K562 (cell line): ENCODE results near the gene GLCCI1. TPM values are rescaled to one million over a fixed set of nuclear protein-coding genes. Genes with fewer than 3 reads are reported as not detected.

Source experiments
- ATAC-seq: fragments of 200-7000 bp; cut with Tn5 transposase; 3 replicates; pipeline ENCODE4 v1.9.1; 2020; ENCODE audit warnings: moderate library complexity
- BruUV-seq: library from RNA; stranded (reverse); fragments of 400-500 nt; replicated peaks from 2 replicates; lab custom pipeline; 2021; lab: Mats Ljungman, UMichigan
- CTCF ChIA-PET: fragments of 300-600 bp; formaldehyde crosslinking; extraction: SDS; loops from one replicate; lab custom pipeline; 2021; ENCODE audit warnings: low intra/inter-chr PET ratio; lab: Yijun Ruan, JAX
- POLR2A ChIA-PET: fragments of 300-600, 350-650 bp; sonication (Branson Sonifier 250); formaldehyde crosslinking; extraction: SDS; loops from one replicate; lab custom pipeline; 2021; ENCODE audit warnings: antibody characterized with exemption, inconsistent platforms; lab: Yijun Ruan, JAX
- DNase-seq, 4 experiments: peaks; one replicate each; pipeline versions ENCODE4 v3.0.0 to v3.0.0-alpha.2; 2011 to 2018; ENCODE audit warnings: low spot score in 3 of 4, mixed read lengths in 3 of 4; ENCODE audit errors: extremely low read depth in 1 of 4
- FAIRE-seq: peaks from 2 replicates; lab custom pipeline; 2011; peaks lifted over from hg19 to GRCh38; lab: Jason Lieb, UNC
- H2AFZ ChIP-seq: 2 replicates; pipeline ENCODE4 v1.6.0; 2011; ENCODE audit warnings: low read depth, low read length, control low read depth, inconsistent platforms
- H3K27ac ChIP-seq: fragments of 200-600 bp; 3 replicates; pipeline ENCODE4 v1.8.0; 2011; ENCODE audit warnings: low read depth, mild to moderate bottlenecking, control low read depth, inconsistent platforms, low read length, moderate library complexity, mixed read lengths; ENCODE audit errors: extremely low read depth
- H3K27me3 ChIP-seq, 2 experiments: fragments of 300-600 bp in 1 of 2; 2 replicates in 1 of 2; 3 replicates in 1 of 2; pipeline versions ENCODE4 v1.6.0 to v1.8.0; 2011; ENCODE audit warnings: inconsistent platforms in 2 of 2, low read length in 2 of 2, mild to moderate bottlenecking in 1 of 2, mixed read lengths in 1 of 2, moderate library complexity in 1 of 2; ENCODE audit not compliant: control insufficient read depth in 2 of 2, insufficient read depth in 2 of 2
- H3K36me3 ChIP-seq: fragments of 300-600 bp; 3 replicates; pipeline ENCODE4 v1.8.0; 2011; ENCODE audit warnings: mild to moderate bottlenecking, low read length, inconsistent platforms; ENCODE audit not compliant: control insufficient read depth, insufficient read depth
- H3K4me1 ChIP-seq, 2 experiments: fragments of 200-600 bp in 1 of 2; replicated peaks in 1 of 2; 2 replicates in 1 of 2; 3 replicates in 1 of 2; pipeline versions ENCODE4 v1.5.1 to v1.8.0; 2011; ENCODE audit warnings: inconsistent platforms in 2 of 2, low read length in 2 of 2, mild to moderate bottlenecking in 1 of 2, mixed read lengths in 1 of 2, moderate library complexity in 1 of 2; ENCODE audit not compliant: control insufficient read depth in 2 of 2, insufficient read depth in 2 of 2
- H3K4me2 ChIP-seq: 2 replicates; pipeline ENCODE4 v1.6.1; 2011; ENCODE audit warnings: low read length, control low read depth, inconsistent platforms, mixed read lengths; ENCODE audit not compliant: insufficient read depth
- H3K4me3 ChIP-seq: fragments of 200-600 bp; sonication (generic), shearing (Covaris generic); 2 replicates; pipeline ENCODE4 v1.5.1; 2016; ENCODE audit warnings: control low read depth, inconsistent platforms
- H3K79me2 ChIP-seq: fragments of 200-600 bp; 3 replicates; pipeline ENCODE4 v1.8.0; 2011; ENCODE audit warnings: low read length, inconsistent platforms; ENCODE audit not compliant: control insufficient read depth, insufficient read depth
- H3K9ac ChIP-seq, 2 experiments: 2 replicates each; pipeline versions ENCODE4 v1.6.0 to v1.6.1; 2011; ENCODE audit warnings: low read depth in 2 of 2, low read length in 2 of 2, control low read depth in 1 of 2, inconsistent platforms in 1 of 2, mild to moderate bottlenecking in 1 of 2, mixed read lengths in 1 of 2; ENCODE audit not compliant: insufficient read depth in 1 of 2
- H3K9me1 ChIP-seq: one replicate; pipeline ENCODE4 v1.6.0; 2011; ENCODE audit warnings: inconsistent platforms, mild to moderate bottlenecking, low read length, moderate library complexity; ENCODE audit not compliant: control insufficient read depth, insufficient read depth
- H3K9me3 ChIP-seq: replicated peaks from 2 replicates; pipeline ENCODE4 v1.5.1; 2011; ENCODE audit warnings: low read depth, low read length, inconsistent platforms; ENCODE audit not compliant: control insufficient read depth, insufficient read depth
- H4K20me1 ChIP-seq: replicated peaks from 2 replicates; pipeline ENCODE4 v1.6.1; 2011; ENCODE audit warnings: low read length, inconsistent platforms, mixed read lengths; ENCODE audit not compliant: control insufficient read depth, insufficient read depth
- ETV6 ChIP-seq, 3 experiments: fragments of 150-350 bp in 1 of 3; sonication (generic) in 1 of 3; formaldehyde crosslinking in 1 of 3; IDR thresholded peaks; 2 replicates each; pipeline versions ENCODE4 v1.6.1 to v1.8.0; 2014 to 2022; ENCODE audit warnings: borderline replicate concordance in 2 of 3, low read depth in 2 of 3, antibody characterized with exemption in 1 of 3, low read length in 1 of 3, mild to moderate bottlenecking in 1 of 3, missing genetic modification reagents in 1 of 3
- KAT2B ChIP-seq: IDR thresholded peaks from one replicate; pipeline ENCODE4 v1.6.1; 2012; ENCODE audit warnings: low read depth, mild to moderate bottlenecking, control low read depth, inconsistent platforms, low read length, moderate library complexity
- PRDM10 ChIP-seq: fragments of 450-650 bp; IDR thresholded peaks from 2 replicates; pipeline ENCODE4 v1.6.1; 2018; ENCODE audit not compliant: partially characterized antibody
- SMAD4 ChIP-seq: fragments of 250-450 bp; sonication (Bioruptor Pico); conservative IDR thresholded peaks from 2 replicates; pipeline ENCODE4 v1.8.0; 2021; ENCODE audit warnings: inconsistent platforms, mild to moderate bottlenecking, moderate library complexity
- WGBS: fragments of 100-300 bp; shearing (Covaris generic); methylation state at CpG from one replicate; pipeline ENCODE4 v1.1.6; 2016; ENCODE audit warnings: low coverage, mixed read lengths; ENCODE audit not compliant: insufficient coverage; ENCODE audit errors: missing lambda C conversion rate; 5-methylcytosine and 5-hydroxymethylcytosine counted together
- in situ Hi-C: fragments of 300-500 bp; cut with MboI; formaldehyde crosslinking; loops from 4 replicates; pipeline ENCODE4 v1.15.0; 2018; ENCODE audit warnings: inconsistent platforms, mixed read lengths
- intact Hi-C: fragments of 100-400 bp; cut with micrococcal nuclease; formaldehyde crosslinking; loops from 2 replicates; pipeline ENCODE4 v1.14.2; 2022
- polyA plus RNA-seq, 8 experiments: library from polyadenylated mRNA; depleted of rRNA in 4 of 8; stranded (reverse) in 5 of 8; unstranded in 3 of 8; fragments of >200 nt; fragmentation: Nextera tagmentation in 2 of 8; fragmentation: Illumina TruSeq in 1 of 8; extraction: Ambion mirVana in 2 of 8; extraction: Trizol in 1 of 8; gene quantifications; 2 replicates each; pipeline versions ENCODE4 v1.2.1 to v1.2.3, GENCODE V29; 2011 to 2014; ENCODE audit warnings: inconsistent platforms in 1 of 8, missing spikeins in 1 of 8
- total RNA-seq, 7 experiments: library from RNA; depleted of rRNA in 6 of 7; stranded (reverse); fragments of >200 nt in 6 of 7; fragmentation: Illumina TruSeq in 2 of 7; extraction: Trizol in 2 of 7; gene quantifications; 2 replicates each; pipeline versions ENCODE4 v1.2.1 to v1.2.3, GENCODE V29; 2011 to 2021; ENCODE audit warnings: low replicate concordance in 1 of 7
- TF ChIP-seq, protein P1 (sequence below): sonication (generic); formaldehyde crosslinking; IDR thresholded peaks from 2 replicates; pipeline ENCODE4 v1.8.1; 2022; ENCODE audit warnings: missing genetic modification reagents
- TF ChIP-seq, protein P2 (sequence below): fragments of 450-650 bp; IDR thresholded peaks from 2 replicates; pipeline ENCODE4 v1.6.1; 2016; ENCODE audit warnings: borderline replicate concordance

Gene GLCCI1
- total and polyA plus RNA-seq, 9 of the 15 experiments (the other 6 are each of a cell fraction or from before 2014, with no cell fraction given): 2.7 to 11.9 (median 7.2) TPM

DNA sequence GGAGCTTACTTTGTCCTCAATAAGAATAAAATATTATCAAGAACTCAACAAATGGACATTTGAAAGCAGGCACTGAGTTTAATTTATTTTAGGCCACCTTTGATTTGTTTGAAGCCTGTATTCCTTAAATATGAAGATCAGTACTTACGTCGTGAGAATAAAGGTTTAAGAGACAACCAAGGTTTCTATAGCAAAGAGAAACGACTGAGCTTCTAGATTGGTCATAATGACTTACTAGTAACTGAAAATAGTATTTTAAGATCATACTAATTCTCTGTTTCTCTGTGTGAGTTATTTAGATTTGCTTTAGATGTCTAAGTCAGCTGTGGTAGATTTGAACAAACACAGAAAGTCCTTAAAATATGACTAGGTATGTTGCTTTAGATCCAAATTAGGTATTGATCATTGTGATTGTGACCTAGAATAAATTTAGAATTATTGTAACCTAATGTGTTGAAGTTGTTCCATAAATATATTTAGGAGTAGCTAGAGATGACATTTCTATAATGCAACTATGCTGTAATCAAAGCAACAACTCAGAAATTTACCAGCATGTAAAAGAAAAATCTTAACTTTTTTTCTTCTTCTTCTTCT lies 2.4 kb upstream of the GLCCI1 start (continued):
- no peak for TF ChIP-seq SMAD4 (CRISPR knock-in tag)
- TF ChIP-seq, protein P1, sequence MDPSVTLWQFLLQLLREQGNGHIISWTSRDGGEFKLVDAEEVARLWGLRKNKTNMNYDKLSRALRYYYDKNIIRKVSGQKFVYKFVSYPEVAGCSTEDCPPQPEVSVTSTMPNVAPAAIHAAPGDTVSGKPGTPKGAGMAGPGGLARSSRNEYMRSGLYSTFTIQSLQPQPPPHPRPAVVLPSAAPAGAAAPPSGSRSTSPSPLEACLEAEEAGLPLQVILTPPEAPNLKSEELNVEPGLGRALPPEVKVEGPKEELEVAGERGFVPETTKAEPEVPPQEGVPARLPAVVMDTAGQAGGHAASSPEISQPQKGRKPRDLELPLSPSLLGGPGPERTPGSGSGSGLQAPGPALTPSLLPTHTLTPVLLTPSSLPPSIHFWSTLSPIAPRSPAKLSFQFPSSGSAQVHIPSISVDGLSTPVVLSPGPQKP (CRISPR knock-in tag): no peak

- Histone ChIP-seq H3K4me1 (peaks cover 6 to 9% of the 10 kb centered on the region in 2 experiments; a peak in 4 of 5 replicates), H3K27me3 (no peaks in the 10 kb centered on the region), H3K9me3 (no peaks in the 10 kb centered on the region), H3K9me1 (no peaks in the 10 kb centered on the region), H2AFZ (peak overlapping the region; percentile 95), H3K36me3 (no peaks in the 10 kb centered on the region), H3K79me2 (peaks cover 32% of the 10 kb centered on the region), H3K4me3 (peak overlapping the region; percentile 84), H3K9ac (peak overlapping the region; percentile 59 to 91), H3K4me2 (peak overlapping the region; percentile 92), H4K20me1 (peaks cover 3% of the 10 kb centered on the region; the same call in 1 of the 2 replicates), H3K27ac (peak overlapping the region; percentile 41)
- FAIRE-seq (no peak), ATAC-seq (no peak), DNase-seq (no peak)
- WGBS: 8% methylated on average over 14 of the region's 14 CpGs
- intact Hi-C loops (no loop called here), in situ Hi-C loops (no loop called here)
- ChIA-PET POLR2A (interaction anchor here (0.8 to 1.4 kb wide), 4 partner anchors 56 to 1530 kb away, joined by 3 to 4 read pairs (median 4); partner anchors contain the start of gene UMAD1), CTCF (no interaction called here)
- BruUV-seq: TSS peak; percentile 86
- TF ChIP-seq PRDM10 (peak; percentile 94), KAT2B (no peak), ETV6 (IDR thresholded peaks at IDR 0.05; ENCODE audit: borderline replicate concordance in 1 of 2, low read depth in 2 of 2, low read length in 1 of 2) (no peak), ETV6 (CRISPR knock-in tag; IDR thresholded peaks at IDR 0.05; ENCODE audit: borderline replicate concordance) (0 out of 2 replicates have a peak, but pooled peaks have one; percentile 35)
- TF ChIP-seq, protein P2, sequence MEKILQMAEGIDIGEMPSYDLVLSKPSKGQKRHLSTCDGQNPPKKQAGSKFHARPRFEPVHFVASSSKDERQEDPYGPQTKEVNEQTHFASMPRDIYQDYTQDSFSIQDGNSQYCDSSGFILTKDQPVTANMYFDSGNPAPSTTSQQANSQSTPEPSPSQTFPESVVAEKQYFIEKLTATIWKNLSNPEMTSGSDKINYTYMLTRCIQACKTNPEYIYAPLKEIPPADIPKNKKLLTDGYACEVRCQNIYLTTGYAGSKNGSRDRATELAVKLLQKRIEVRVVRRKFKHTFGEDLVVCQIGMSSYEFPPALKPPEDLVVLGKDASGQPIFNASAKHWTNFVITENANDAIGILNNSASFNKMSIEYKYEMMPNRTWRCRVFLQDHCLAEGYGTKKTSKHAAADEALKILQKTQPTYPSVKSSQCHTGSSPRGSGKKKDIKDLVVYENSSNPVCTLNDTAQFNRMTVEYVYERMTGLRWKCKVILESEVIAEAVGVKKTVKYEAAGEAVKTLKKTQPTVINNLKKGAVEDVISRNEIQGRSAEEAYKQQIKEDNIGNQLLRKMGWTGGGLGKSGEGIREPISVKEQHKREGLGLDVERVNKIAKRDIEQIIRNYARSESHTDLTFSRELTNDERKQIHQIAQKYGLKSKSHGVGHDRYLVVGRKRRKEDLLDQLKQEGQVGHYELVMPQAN: peak; percentile 12; the same call in 1 of the 2 replicates
These were observed 581 bp upstream of the GLCCI1 start for GRCh38 chr7:7967886-7968543.
